Measurements from ENCODE around the gene LSM7.

LSM7 gene

GRCh38 chr19:2320049-2320448 is 8.3 kb downstream of the LSM7 start:
- DNase-seq: no peak

GRCh38 chr19:2319551-2319950 is 8.8 kb downstream of the LSM7 start:
- no peak for DNase-seq

GRCh38 chr19:2318923-2319322 is 9.5 kb downstream of the LSM7 start:
- no peak for DNase-seq

GRCh38 chr19:2317756-2318155 is 10.6 kb downstream of the LSM7 start:
- no peak for DNase-seq

- no peak for DNase-seq
Observed at GRCh38 chr19:2317300-2317699, 11.1 kb downstream of the LSM7 start.

GRCh38 chr19:2315818-2316353 is 12.5 kb downstream of the LSM7 start:
- no peak for DNase-seq

- DNase-seq: no peak
Observed at GRCh38 chr19:2315121-2315817, 13.1 kb downstream of the LSM7 start.

GRCh38 chr19:2312820-2313501 is 15.4 kb downstream of the LSM7 start:
- no peak for DNase-seq

GRCh38 chr19:2311093-2311492 is 17.3 kb downstream of the LSM7 start:
- no peak for DNase-seq

GRCh38 chr19:2309734-2310362 is 18.5 kb downstream of the LSM7 start:
- DNase-seq: no peak

- no peak for DNase-seq
Observed at GRCh38 chr19:2308114-2308556, 20.3 kb downstream of the LSM7 start, which contains the start of gene LINGO3. LINGO3 (minus strand) TSS chr19:2308154; CDS start chr19:2291776, 16,378 bp downstream.

- DNase-seq: no peak
Observed at GRCh38 chr19:2307518-2308012, 20.8 kb downstream of the LSM7 start.

GRCh38 chr19:2306971-2307370 is 21.4 kb downstream of the LSM7 start:
- no peak for DNase-seq

- no peak for DNase-seq
Observed at GRCh38 chr19:2306281-2306806, 22.0 kb downstream of the LSM7 start.

GRCh38 chr19:2305452-2306280 is 22.7 kb downstream of the LSM7 start:
- DNase-seq: no peak

- no peak for DNase-seq
Observed at GRCh38 chr19:2303211-2303798, 25.1 kb downstream of the LSM7 start.

GRCh38 chr19:2302319-2303210 is 25.8 kb downstream of the LSM7 start:
- no peak for DNase-seq

- no peak for DNase-seq
Observed at GRCh38 chr19:2300533-2300932, 27.9 kb downstream of the LSM7 start.

- DNase-seq: no peak
Observed at GRCh38 chr19:2296141-2296540, 32.2 kb downstream of the LSM7 start.

GRCh38 chr19:2294687-2295335 is 33.6 kb downstream of the LSM7 start:
- DNase-seq: no peak

All from KG1 (cell line).